HG02840 (cell line): Measurements from ENCODE around the gene PAQR8.
"Not testable (repeated sequence)": the region's sequence is repeated elsewhere in the genome, so short reads cannot be mapped to it uniquely, and the experiment has no call there.

Experiments
- ATAC-seq: cut with Tn5 transposase; IDR thresholded peaks from one replicate; pipeline ENCODE4 v1.9.1; 2021; ENCODE audit warnings: mild to moderate bottlenecking, moderate library complexity, moderate number of reproducible peaks; ENCODE audit not compliant: unreplicated experiment, low FRiP score

PAQR8 gene

DNA sequence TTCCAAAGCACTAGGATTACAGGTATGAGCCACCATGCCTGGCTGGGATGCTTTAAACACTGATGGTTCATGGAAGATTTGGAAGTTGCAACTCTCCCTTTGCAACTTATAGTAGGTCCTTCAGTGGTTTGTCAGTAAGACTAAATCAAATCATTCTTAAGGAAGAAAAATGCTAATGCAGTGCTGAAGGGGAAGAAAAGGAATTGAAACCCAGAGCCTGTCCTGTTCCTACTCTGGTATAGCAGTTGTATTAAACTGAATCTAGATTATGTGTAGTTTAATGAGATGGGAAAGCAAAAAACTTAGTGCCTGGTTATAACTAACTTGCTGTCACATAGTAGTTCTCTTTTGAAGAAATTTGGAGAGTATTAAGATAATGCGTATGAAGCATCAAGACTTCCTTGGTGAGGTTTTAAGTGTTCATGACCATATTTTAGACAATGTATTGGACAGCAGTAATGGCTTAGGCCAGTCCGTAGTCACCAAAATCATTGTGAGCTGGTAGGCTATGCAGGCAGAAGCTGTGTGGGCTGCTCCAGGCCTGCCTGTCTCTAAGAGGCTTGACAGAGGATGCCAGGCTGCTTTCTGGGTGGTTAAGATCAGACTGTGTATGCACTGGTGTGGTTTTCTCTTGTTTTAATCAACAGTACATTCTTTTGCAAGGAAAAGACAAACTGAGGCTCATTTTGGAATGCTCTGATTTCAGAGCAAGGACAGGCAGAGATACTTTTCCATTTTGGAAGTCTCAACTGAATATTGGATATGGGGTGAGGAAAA is 14.0 kb downstream of the PAQR8 start:
- no peak for ATAC-seq

DNA sequence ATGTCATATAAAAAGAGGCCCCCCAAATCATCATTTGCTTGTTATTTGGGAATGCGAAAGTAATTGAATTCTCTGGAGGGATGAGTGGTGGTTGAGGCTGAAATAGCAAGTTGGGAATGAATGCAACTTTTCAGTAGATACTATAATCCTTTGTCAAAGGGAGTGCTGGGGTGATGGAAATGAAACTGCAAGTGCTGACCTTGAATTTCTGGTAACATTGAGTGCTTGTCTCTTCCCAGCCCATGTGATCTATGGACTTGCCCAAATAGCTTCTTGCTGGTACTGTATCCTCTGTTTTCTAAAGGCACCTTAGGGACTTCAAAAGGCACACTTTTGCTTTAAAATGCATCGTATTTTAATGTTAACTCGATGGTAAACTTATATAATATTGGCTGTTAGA is 14.8 kb downstream of the PAQR8 start:
- no peak for ATAC-seq

DNA sequence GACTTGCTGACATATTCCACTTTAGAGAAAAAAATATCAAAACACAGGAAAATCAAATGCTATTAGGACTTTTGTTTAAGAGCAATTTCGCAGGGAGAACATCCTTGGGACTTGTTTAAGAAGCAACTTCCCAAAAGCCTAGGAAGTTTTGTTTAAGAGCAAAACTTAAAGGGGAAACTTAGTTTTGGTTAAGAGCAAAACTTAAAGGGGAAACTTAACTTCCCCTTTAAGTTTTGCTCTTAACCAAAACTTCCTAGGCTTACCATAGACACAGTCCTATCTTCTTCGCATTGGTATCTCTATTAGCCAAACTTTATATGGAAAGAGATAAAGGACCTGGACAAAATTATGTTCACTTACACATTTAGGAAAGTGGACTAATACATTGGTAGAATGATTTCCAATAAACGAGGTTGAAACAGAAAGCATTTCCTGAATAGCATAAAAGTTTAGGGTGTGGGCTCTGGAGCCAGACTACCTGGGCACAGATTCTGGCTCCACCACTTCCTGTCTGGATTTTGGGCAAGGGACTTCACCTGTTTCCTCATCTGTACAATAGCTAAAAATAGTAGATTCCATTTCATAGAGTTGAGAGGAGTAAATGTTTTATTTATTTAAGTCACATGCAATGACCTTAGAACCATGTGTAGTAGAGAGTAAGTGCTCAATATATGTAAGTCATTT is 15.7 kb downstream of the PAQR8 start:
- ATAC-seq, result peak; percentile 53

- no peak for ATAC-seq
Measured at GRCh38 chr6:52381249-52381648, 19.3 kb downstream of the PAQR8 start.

DNA sequence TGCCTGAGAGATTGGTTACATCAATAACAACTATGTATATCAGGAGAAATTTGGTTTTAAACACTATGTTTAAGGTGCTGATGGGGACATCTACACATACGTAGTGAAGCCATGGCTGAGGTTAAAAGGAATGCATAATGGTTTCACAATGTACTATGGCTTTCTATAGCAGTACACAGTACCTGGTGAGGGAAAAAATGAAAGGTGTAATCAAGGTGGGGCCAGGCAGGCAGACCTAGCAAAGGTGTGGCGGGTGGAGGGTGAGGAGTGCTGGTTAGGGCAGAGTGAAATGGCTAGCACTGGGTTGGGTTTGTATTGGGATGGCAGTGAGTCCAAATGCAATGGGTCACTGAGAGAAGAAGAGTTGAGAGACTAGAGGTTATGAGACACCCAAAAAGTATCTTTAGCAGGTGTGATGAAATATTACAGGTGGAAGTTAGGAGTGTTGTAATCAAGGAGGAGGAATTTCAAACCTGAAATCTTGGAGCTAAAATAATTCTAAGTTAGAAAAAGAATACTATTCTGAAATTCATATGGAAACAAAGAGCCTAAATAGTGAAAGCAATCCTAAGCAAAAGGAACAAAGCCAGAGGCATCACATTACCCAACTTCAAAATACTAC is 22.3 kb downstream of the PAQR8 start:
- ATAC-seq, result no peak

DNA sequence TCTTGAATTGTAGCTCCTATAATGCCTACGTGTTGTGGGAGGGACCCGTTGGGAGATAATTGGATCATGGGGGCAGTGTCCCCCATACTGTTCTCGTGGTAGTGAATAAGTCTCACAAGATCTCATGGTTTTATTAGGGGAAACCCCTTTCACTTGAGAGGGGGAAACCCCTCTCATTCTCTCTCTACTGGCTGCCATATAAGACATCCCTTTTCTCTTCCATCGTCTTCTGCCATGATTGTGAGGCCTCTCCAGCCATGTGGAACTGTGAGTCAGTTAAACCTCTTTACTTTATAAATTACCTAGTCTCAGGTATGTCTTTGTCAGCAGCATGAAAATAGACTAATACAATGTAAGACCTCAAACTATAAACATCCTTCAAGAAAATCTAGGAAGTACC is 23.1 kb downstream of the PAQR8 start:
- ATAC-seq, result no peak

DNA sequence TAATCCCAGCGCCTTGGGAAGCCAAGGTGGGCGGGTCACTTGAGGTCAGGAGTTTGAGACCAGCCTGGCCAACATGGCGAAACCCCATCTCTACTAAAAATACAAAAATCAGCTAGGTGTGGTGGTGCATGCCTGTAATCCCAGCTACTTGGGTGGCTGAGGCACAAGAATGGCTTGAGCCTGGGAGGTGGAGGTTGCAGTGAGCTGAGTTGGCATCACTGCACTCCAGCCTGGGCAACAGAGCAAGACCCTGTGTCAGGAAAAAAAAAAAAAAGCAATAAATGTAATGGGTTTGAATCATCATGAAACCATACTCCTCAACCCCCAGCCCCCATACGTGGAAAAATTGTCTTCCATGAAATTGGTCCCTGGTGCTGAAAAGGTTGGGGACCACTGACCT is 26.2 kb downstream of the PAQR8 start:
- ATAC-seq, result not testable (repeated sequence)

DNA sequence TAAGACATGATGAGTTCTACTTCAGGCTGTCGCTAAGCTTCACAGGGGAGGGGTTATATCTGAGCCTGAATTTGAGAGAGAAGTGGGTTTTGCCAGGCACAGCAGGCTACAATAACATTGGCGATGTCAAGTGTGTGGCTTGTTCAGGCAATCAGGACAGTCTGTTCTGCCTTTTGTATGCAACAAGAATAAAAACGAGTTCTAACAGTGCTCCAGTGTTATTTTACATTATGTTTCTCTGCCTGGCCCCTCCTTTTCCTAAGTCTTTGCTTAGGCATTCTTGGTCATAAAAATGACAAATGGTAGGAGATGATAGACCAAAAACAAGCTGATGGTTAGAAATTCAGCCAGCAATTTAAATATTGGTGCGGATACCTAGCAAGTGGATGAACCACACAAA is 26.8 kb downstream of the PAQR8 start:
- no peak for ATAC-seq

DNA sequence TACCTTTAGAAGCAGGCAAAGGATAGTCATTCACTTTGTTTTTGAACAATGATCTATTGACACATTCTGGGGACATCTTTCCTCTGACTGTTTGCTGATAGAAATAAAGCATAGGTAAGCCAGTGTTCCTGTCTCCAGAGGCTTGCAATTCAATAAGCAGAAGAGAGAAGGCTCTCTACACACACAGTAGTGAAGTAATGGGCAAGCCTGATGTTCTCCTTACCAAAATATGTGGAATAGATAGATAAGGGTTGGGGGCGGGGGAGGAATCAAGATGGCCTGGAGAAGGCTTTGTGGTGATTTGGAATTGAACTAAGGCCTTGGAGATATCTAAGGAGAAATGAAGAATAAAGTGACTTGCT is 27.3 kb downstream of the PAQR8 start:
- ATAC-seq, result no peak

- peak; percentile 61 for ATAC-seq
Measured at GRCh38 chr6:52389626-52390360, 27.8 kb downstream of the PAQR8 start.

- ATAC-seq, result peak; percentile 38
Measured at GRCh38 chr6:52390361-52390727, 28.4 kb downstream of the PAQR8 start.

- ATAC-seq, result no peak
Measured at GRCh38 chr6:52391599-52391998, 29.6 kb downstream of the PAQR8 start.

- ATAC-seq, result no peak
Measured at GRCh38 chr6:52392944-52393343, 31.0 kb downstream of the PAQR8 start.

DNA sequence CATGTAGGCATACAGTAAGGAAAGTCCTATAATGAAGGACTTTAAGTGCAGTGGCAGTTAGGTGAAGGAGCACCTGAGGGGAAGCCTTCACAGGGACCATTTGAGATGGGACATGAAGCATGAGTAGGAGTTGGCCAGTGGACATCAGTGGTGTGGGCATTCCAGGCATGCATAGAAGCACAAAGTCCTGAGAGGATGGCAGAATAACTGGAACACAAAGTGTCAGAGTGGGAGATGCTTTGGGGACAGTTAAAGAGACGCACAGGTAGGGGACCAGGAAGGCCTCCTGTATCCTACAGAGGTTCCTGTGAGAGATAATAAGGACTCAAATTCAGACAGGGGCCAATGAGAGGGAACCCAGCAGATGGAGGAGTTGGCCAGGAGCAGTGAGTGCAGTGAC is 31.8 kb downstream of the PAQR8 start:
- peak; percentile 0 for ATAC-seq

DNA sequence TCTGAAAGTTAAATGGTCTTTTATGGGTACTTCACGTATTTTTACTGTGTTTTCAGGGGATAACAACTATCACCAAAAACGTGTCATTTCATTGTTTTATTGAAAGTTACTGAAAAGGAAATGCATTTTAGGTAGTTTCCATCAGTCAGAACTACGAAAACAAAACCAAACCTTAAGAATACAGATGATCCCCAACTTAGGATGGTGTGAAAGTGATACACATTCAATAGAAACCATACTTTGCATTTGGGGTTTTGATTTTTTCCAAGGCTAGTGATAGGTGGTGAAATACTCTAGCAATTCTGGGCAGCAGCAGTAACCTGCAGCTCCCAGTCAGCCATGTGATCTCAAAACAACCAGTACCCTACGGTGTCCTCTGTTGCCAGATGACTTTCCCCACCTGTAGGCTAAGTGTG is 32.3 kb downstream of the PAQR8 start:
- ATAC-seq, result peak; percentile 43

GRCh38 chr6:52395969-52396368 is 34.0 kb downstream of the PAQR8 start:
- ATAC-seq, result no peak

DNA sequence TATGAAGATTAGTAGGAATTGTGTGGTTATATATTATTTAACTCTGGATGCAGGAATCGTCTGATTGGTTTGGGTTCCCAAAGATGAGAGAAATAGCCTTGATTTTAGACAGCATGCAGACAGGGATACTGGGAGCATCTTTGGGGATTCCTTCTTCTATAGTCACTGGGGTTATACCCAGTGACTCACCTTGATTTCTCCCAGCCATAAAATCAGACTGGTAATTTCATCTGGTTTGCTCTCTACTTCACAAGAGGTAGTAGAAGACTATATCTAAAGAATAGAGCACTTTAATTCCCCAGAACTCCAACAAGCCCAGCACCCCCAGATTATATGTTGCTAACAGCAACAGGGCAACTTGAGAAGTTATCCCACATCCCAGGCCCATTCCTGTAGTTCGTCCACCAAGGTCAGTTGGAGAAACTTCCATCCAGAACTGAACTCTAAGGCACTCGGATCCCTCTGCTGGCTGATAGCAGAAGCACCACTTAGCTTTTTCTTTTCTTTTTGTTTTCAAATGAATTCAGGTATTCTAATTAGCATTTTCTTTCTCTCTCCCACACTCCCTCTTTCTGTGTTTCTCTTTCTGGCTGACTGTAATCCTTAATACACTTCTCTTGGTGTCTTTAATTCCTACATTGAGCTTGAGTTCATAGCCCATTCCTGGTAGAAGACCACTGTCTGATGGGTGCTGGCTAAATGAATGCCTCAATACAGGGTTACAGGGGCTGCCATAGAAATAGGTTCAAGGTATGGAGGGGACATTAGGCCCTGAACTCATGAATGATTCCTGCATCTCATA is 37.8 kb downstream of the PAQR8 start:
- no peak for ATAC-seq

GRCh38 chr6:52400313-52401041 is 38.5 kb downstream of the PAQR8 start:
- no peak for ATAC-seq

DNA sequence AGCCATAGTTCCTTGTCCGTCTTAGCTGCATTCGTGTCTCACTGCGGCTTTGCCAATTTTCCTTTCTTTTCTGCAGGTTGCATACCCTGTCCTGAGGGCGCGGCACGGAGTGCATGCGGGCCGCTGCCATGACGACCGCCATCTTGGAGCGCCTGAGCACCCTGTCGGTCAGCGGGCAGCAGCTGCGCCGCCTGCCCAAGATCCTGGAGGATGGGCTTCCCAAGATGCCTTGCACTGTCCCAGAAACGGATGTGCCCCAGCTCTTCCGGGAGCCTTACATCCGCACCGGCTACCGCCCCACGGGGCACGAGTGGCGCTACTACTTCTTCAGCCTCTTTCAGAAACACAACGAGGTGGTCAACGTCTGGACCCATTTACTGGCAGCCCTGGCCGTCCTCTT is 41.1 kb downstream of the PAQR8 start:
- ATAC-seq, result no peak

DNA sequence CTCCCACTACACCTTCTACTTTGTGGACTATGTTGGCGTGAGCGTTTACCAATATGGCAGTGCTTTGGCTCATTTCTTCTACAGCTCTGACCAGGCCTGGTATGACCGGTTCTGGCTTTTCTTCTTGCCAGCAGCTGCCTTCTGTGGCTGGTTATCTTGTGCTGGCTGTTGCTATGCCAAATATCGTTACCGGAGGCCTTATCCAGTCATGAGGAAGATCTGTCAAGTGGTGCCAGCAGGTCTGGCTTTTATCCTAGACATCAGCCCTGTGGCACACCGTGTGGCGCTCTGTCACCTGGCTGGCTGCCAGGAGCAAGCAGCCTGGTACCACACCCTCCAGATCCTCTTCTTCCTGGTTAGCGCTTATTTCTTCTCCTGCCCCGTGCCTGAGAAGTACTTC is 41.7 kb downstream of the PAQR8 start:
- ATAC-seq, result no peak
